Common myeloid progenitor, CD34-positive (primary cell): ENCODE data around the gene TEX13B. TPM values are rescaled to one million over a fixed set of nuclear protein-coding genes. Genes with fewer than 3 reads are reported as not detected.

ENCODE experiments used
- CTCF ChIA-PET: fragments of 350-600 bp; sonication (Branson Sonifier 250); formaldehyde crosslinking; loops from one replicate; lab custom pipeline; 2021; ENCODE audit warnings: antibody characterized with exemption; lab: Charles Lee
- POLR2A ChIA-PET: fragments of 350-600 bp; sonication (Branson Sonifier 250); formaldehyde crosslinking; loops from one replicate; lab custom pipeline; 2021; ENCODE audit warnings: antibody characterized with exemption; lab: Charles Lee
- DNase-seq, 3 donors: peaks; one replicate each; pipeline versions ENCODE4 v3.0.0 to v3.0.0-alpha.2; 2013
- H3K27ac ChIP-seq, 2 experiments: 1 replicate in 1 of 2; 2 replicates in 1 of 2; pipeline ENCODE4 v1.7.0; 2013; ENCODE audit warnings: inconsistent platforms in 2 of 2, low read length in 2 of 2, mild to moderate bottlenecking in 2 of 2, low read depth in 1 of 2, moderate library complexity in 1 of 2; ENCODE audit not compliant: severe bottlenecking in 2 of 2, insufficient read depth in 1 of 2, poor library complexity in 1 of 2
- H3K27me3 ChIP-seq, 5 experiments: replicated peaks in 2 of 5; 1 replicate in 3 of 5; 2 replicates in 2 of 5; pipeline versions ENCODE4 v1.6.1 to v1.7.0; 2013; ENCODE audit warnings: low read length in 4 of 5, mild to moderate bottlenecking in 2 of 5, moderate library complexity in 2 of 5, inconsistent platforms in 1 of 5; ENCODE audit not compliant: insufficient read depth in 5 of 5, control insufficient read depth in 4 of 5
- H3K36me3 ChIP-seq, 4 experiments: 1 replicate in 2 of 4; 2 replicates in 2 of 4; pipeline versions ENCODE4 v1.6.1 to v1.7.0; 2013; ENCODE audit warnings: low read length in 3 of 4, control low read depth in 1 of 4, mild to moderate bottlenecking in 1 of 4; ENCODE audit not compliant: control insufficient read depth in 4 of 4, insufficient read depth in 4 of 4
- H3K4me1 ChIP-seq, 4 experiments: 1 replicate in 3 of 4; 2 replicates in 1 of 4; pipeline versions ENCODE4 v1.6.1 to v1.7.1; 2013; ENCODE audit warnings: low read length in 3 of 4, mild to moderate bottlenecking in 3 of 4, control low read depth in 1 of 4, inconsistent platforms in 1 of 4, moderate library complexity in 1 of 4; ENCODE audit not compliant: control insufficient read depth in 4 of 4, insufficient read depth in 4 of 4; ENCODE audit errors: control extremely low read depth in 1 of 4
- H3K4me3 ChIP-seq, 7 experiments: 1 replicate in 4 of 7; 2 replicates in 3 of 7; pipeline versions ENCODE4 v1.5.1 to v1.7.0; 2013; ENCODE audit warnings: mild to moderate bottlenecking in 7 of 7, low read length in 6 of 7, moderate library complexity in 6 of 7, inconsistent platforms in 2 of 7, low read depth in 2 of 7, control low read depth in 1 of 7; ENCODE audit not compliant: insufficient read depth in 4 of 7, control insufficient read depth in 1 of 7; ENCODE audit errors: extremely low read depth in 1 of 7
- H3K9me3 ChIP-seq, 5 experiments: 1 replicate in 4 of 5; 2 replicates in 1 of 5; pipeline versions ENCODE4 v1.6.1 to v1.7.1; 2013; ENCODE audit warnings: low read length in 4 of 5, mild to moderate bottlenecking in 2 of 5, inconsistent platforms in 1 of 5, low read depth in 1 of 5, moderate library complexity in 1 of 5; ENCODE audit not compliant: control insufficient read depth in 4 of 5, insufficient read depth in 2 of 5; ENCODE audit errors: control extremely low read depth in 1 of 5
- WGBS: methylation state at CpG from one replicate; pipeline ENCODE4 v1.1.5; 2013; ENCODE audit not compliant: insufficient coverage; 5-methylcytosine and 5-hydroxymethylcytosine counted together
- polyA plus RNA-seq: library from polyadenylated mRNA; unstranded; fragments of 120-200 nt; gene quantifications from one replicate; pipeline ENCODE4 v1.2.1, GENCODE V29; 2013

Gene TEX13B
- not detected for polyA plus RNA-seq

GRCh38 chrX:107982356-107982755 lies at the start of gene TEX13B:
TSS of gene TEX13B (minus strand) at chrX:107982370. CDS start at chrX:107982127, 243 bp downstream.
- no peaks in the 10 kb centered on the region for H3K4me1 ChIP-seq
- ChIA-PET POLR2A (interaction anchor here (0.6 kb wide), 1 partner anchor 964 kb away, joined by 5 read pairs; no protein-coding TSS in a partner anchor), CTCF (no interaction called here)
- no peak within 1 kb of the TSS for H3K4me3 ChIP-seq
- H3K36me3 ChIP-seq, result no peaks in the 10 kb centered on the region
- DNase-seq, result no peak
- H3K9me3 ChIP-seq, result no peaks in the 10 kb centered on the region
- H3K27ac ChIP-seq, result no peak within 1 kb of the TSS
- WGBS, result 85% methylated on average over 4 of the region's 6 CpGs
- H3K27me3 ChIP-seq, result peaks cover 0 to 3% (median 0%) of the 10 kb centered on the region in 5 experiments

GRCh38 chrX:108029928-108030711 lies 48.0 kb upstream of the TEX13B start:
- peaks cover 0 to 6% (median 0%) of the 10 kb centered on the region in 4 experiments for H3K4me1 ChIP-seq
- no peak for DNase-seq
- no peak overlapping the region for H3K4me3 ChIP-seq
- 80% methylated on average over 4 of the region's 5 CpGs for WGBS
- no peaks in the 10 kb centered on the region for H3K36me3 ChIP-seq
- no peak overlapping the region for H3K27ac ChIP-seq
- no peaks in the 10 kb centered on the region for H3K9me3 ChIP-seq
- no peaks in the 10 kb centered on the region for H3K27me3 ChIP-seq
- ChIA-PET POLR2A (no interaction called here), CTCF (interaction anchor here (0.6 kb wide), 1 partner anchor 1130 kb away, joined by 3 read pairs; no protein-coding TSS in a partner anchor)

- no peak overlapping the region for H3K4me3 ChIP-seq
- ChIA-PET POLR2A (no interaction called here), CTCF (no interaction called here)
- H3K9me3 ChIP-seq, result no peaks in the 10 kb centered on the region
- no peaks in the 10 kb centered on the region for H3K27me3 ChIP-seq
- WGBS, result no CpG with 5 or more reads among the region's 1 CpG
- no peak overlapping the region for H3K27ac ChIP-seq
- H3K36me3 ChIP-seq, result no peaks in the 10 kb centered on the region
- no peak for DNase-seq
- peaks cover 0 to 6% (median 0%) of the 10 kb centered on the region in 4 experiments for H3K4me1 ChIP-seq
Observed at GRCh38 chrX:108028854-108029253, 46.7 kb upstream of the TEX13B start.

DNA sequence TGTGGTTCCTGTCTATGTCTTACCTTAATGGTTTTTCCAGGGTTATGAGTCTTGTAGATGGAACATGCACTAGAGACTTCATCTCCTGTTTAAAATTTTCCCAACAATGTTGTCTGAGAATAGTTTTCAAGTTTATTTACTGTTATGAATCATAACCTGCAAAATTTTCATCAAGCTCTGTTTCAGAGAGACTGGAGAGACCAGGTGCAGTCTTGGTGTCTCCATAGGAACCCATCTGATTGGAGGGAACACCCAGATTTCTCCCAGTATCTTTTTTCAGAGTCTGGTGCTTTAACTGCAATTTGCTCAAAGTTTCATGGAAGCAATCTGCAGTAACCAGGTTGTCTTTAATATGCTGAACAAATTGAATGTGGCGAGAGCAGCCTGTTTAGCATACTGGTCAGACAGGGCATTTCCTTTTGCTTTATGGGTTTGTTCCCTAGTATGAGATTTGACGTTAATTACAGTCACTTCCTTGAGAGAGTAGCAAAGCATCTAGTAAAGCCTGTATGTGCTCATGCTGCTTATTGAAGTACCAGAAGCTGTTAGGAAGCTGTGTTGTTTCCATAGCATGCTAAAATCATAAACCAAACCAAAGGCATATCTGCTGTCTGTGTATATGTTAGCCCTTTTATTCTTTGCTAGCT lies 43.9 kb upstream of the TEX13B start:
- Histone ChIP-seq H3K9me3 (no peaks in the 10 kb centered on the region), H3K27me3 (no peaks in the 10 kb centered on the region), H3K36me3 (no peaks in the 10 kb centered on the region), H3K4me3 (no peak overlapping the region), H3K27ac (no peak overlapping the region), H3K4me1 (peaks cover 0 to 7% (median 0%) of the 10 kb centered on the region in 4 experiments)
- ChIA-PET CTCF (interaction anchor here (0.9 kb wide), 1 partner anchor 10 kb away, joined by 3 read pairs; no protein-coding TSS in a partner anchor), POLR2A (no interaction called here)
- DNase-seq, result no peak
- 30% methylated on average over 2 of the region's 2 CpGs for WGBS

DNA sequence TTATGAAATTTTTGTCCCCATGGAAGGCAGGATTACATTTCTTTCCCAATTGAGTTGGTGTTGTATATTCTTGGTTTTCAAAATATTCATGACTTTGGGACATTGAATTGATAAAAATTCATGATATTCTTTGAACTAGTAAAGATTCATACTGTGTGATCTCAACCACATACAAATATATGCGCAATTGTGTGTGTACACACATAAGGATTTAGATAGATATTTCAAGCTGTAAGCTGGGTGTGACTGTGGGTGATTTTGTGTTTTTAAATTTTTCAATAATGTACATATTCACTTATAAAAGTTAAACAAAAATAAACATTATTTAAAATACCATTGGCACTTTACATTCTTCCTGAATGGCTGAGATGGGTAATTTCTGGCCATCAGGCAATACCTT lies 43.2 kb upstream of the TEX13B start:
- DNase-seq, result no peak
- no peak overlapping the region for H3K27ac ChIP-seq
- H3K4me1 ChIP-seq, result peaks cover 0 to 14% (median 0%) of the 10 kb centered on the region in 4 experiments
- CTCF ChIA-PET, result no interaction called here
- H3K36me3 ChIP-seq, result no peaks in the 10 kb centered on the region
- WGBS, result no CpG with 5 or more reads among the region's 1 CpG
- no peaks in the 10 kb centered on the region for H3K27me3 ChIP-seq
- POLR2A ChIA-PET, result no interaction called here
- H3K9me3 ChIP-seq, result no peaks in the 10 kb centered on the region
- no peak overlapping the region for H3K4me3 ChIP-seq

- WGBS, result no CpG with 5 or more reads among the region's 1 CpG
- H3K27ac ChIP-seq, result no peak overlapping the region
- no peak overlapping the region for H3K4me3 ChIP-seq
- H3K4me1 ChIP-seq, result peaks cover 0 to 30% (median 7%) of the 10 kb centered on the region in 4 experiments
- POLR2A ChIA-PET, result no interaction called here
- H3K27me3 ChIP-seq, result peaks cover 0 to 2% (median 0%) of the 10 kb centered on the region in 5 experiments
- CTCF ChIA-PET, result interaction anchor here (1.1 kb wide), 1 partner anchor 20 kb away, joined by 5 read pairs; no protein-coding TSS in a partner anchor
- H3K36me3 ChIP-seq, result no peaks in the 10 kb centered on the region
- no peaks in the 10 kb centered on the region for H3K9me3 ChIP-seq
- no peak for DNase-seq
Observed at GRCh38 chrX:108022491-108023089, 40.4 kb upstream of the TEX13B start.
